UCSD-AML1 (cell line): ENCODE measurements around the gene MEF2B.
"Not testable (repeated sequence)": the region's sequence is repeated elsewhere in the genome, so short reads cannot be mapped to it uniquely, and the experiment has no call there.

ENCODE experiments used
- DNase-seq: peaks from one replicate; lab custom pipeline; 2025; ENCODE audit not compliant: unreplicated experiment; lab: John Stamatoyannopoulos, UW

MEF2B gene

GRCh38 chr19:19193926-19194325 is 23.9 kb upstream of the MEF2B start:
- DNase-seq, result no peak

GRCh38 chr19:19192910-19193423 is 22.9 kb upstream of the MEF2B start:
- no peak for DNase-seq

- DNase-seq, result peak; percentile 99
Observed at GRCh38 chr19:19192078-19192882, 22.2 kb upstream of the MEF2B start, which contains the start of the genes BORCS8 and RFXANK. Gene BORCS8, minus strand, starts transcription at chr19:19192152. Its CDS starts 35 bp downstream, at chr19:19192117. Gene RFXANK, plus strand, starts transcription at chr19:19192258. Its CDS starts 1,689 bp downstream, at chr19:19193947.

GRCh38 chr19:19191768-19192077 is 21.7 kb upstream of the MEF2B start:
- no peak for DNase-seq

- no peak for DNase-seq
Observed at GRCh38 chr19:19186742-19187141, 16.7 kb upstream of the MEF2B start.

GRCh38 chr19:19185853-19186740 is 16.0 kb upstream of the MEF2B start:
- peak; percentile 20 for DNase-seq

GRCh38 chr19:19181488-19181998 is 11.5 kb upstream of the MEF2B start:
- DNase-seq, result no peak

GRCh38 chr19:19179548-19180441 is 9.7 kb upstream of the MEF2B start:
- no peak for DNase-seq

- no peak for DNase-seq
Observed at GRCh38 chr19:19176950-19177349, 6.9 kb upstream of the MEF2B start.

GRCh38 chr19:19173243-19173642 is 3.2 kb upstream of the MEF2B start:
- not testable (repeated sequence) for DNase-seq

- DNase-seq, result no peak
Observed at GRCh38 chr19:19171821-19172532, 1.9 kb upstream of the MEF2B start.

GRCh38 chr19:19170873-19171672 is 1.0 kb upstream of the MEF2B start:
- DNase-seq, result no peak

- no peak for DNase-seq
Observed at GRCh38 chr19:19169236-19170052, 619 bp downstream of the MEF2B start.

GRCh38 chr19:19167612-19168011 is 2.5 kb downstream of the MEF2B start:
- DNase-seq, result no peak

GRCh38 chr19:19165396-19165795 is 4.7 kb downstream of the MEF2B start:
- no peak for DNase-seq

GRCh38 chr19:19162495-19162894 is 7.6 kb downstream of the MEF2B start:
- no peak for DNase-seq

- DNase-seq, result no peak
Observed at GRCh38 chr19:19160461-19161035, 9.5 kb downstream of the MEF2B start.

- DNase-seq, result no peak
Observed at GRCh38 chr19:19159534-19159933, 10.5 kb downstream of the MEF2B start.
